HepG2 (cell line): ENCODE results near the gene STK4. TPM values are rescaled to one million over a fixed set of nuclear protein-coding genes. Genes with fewer than 3 reads are reported as not detected.

Experiments used
- FOXA1 ChIP-seq, 2 experiments: fragments of 450-650 bp in 1 of 2; sonication (generic) in 1 of 2; formaldehyde crosslinking in 1 of 2; IDR thresholded peaks; 2 replicates each; pipeline versions ENCODE4 v1.4.0 to v1.6.1; 2016 to 2020; ENCODE audit warnings: missing genetic modification reagents in 1 of 2
- GTF2F1 ChIP-seq: fragments of 150-350 bp; IDR thresholded peaks from 2 replicates; pipeline ENCODE4 v1.6.1; 2014; ENCODE audit warnings: low read length
- MLXIP ChIP-seq: sonication (generic); formaldehyde crosslinking; IDR thresholded peaks from 2 replicates; pipeline ENCODE4 v1.9.0; 2021; ENCODE audit warnings: missing genetic modification reagents, borderline replicate concordance
- RBFOX2 ChIP-seq: fragments of 200-400 bp; formaldehyde crosslinking; IDR thresholded peaks from 2 replicates; pipeline ENCODE4 v1.6.1; 2017; ENCODE audit warnings: low read depth, mild to moderate bottlenecking, low read length
- STAG1 ChIP-seq: sonication (generic); formaldehyde crosslinking; IDR thresholded peaks from 2 replicates; pipeline ENCODE4 v1.4.0; 2020; ENCODE audit warnings: missing genetic modification reagents
- TERF1 ChIP-seq: sonication (generic); formaldehyde crosslinking; IDR thresholded peaks from 2 replicates; pipeline ENCODE4 v1.8.0; 2022; ENCODE audit warnings: mild to moderate bottlenecking, missing genetic modification reagents, moderate library complexity
- ZHX1 ChIP-seq: sonication (generic); formaldehyde crosslinking; IDR thresholded peaks from 2 replicates; pipeline ENCODE4 v1.8.1; 2022; ENCODE audit warnings: low read depth, mild to moderate bottlenecking, missing genetic modification reagents
- polyA plus RNA-seq, 8 experiments: library from polyadenylated mRNA; depleted of rRNA in 3 of 8; stranded (reverse) in 7 of 8; unstranded in 1 of 8; fragments of >200 nt; fragmentation: Illumina TruSeq in 4 of 8; extraction: Trizol in 4 of 8; gene quantifications; 2 replicates each; pipeline versions ENCODE4 v1.2.1 to v1.2.3, GENCODE V29; 2011 to 2016; ENCODE audit warnings: low read depth in 4 of 8, missing spikeins in 1 of 8, mixed read lengths in 1 of 8; ENCODE audit not compliant: insufficient read depth in 1 of 8
- total RNA-seq, 5 experiments: library from RNA; depleted of rRNA; stranded (reverse); fragments of >200 nt; fragmentation: Illumina TruSeq; extraction: Trizol; gene quantifications; 2 replicates each; pipeline ENCODE4 v1.2.3, GENCODE V29; 2016; ENCODE audit warnings: low read depth in 1 of 5

Gene STK4
- total and polyA plus RNA-seq, 2 of the 13 experiments (the other 11 are each of a cell fraction or from before 2014, with no cell fraction given): 25.6 to 38.3 TPM

GRCh38 chr20:45029884-45030283 lies 63.6 kb downstream of the STK4 start (continued):
- TF ChIP-seq MLXIP (CRISPR knock-in tag): no peak
- TF ChIP-seq RBFOX2: no peak
- TF ChIP-seq TERF1: no peak
- no peak for TF ChIP-seq ZHX1 (CRISPR knock-in tag)
- TF ChIP-seq FOXA1 (IDR thresholded peaks at IDR 0.05): no peak
- no peak for TF ChIP-seq FOXA1 (CRISPR knock-in tag; IDR thresholded peaks at IDR 0.05)
- no peak for TF ChIP-seq GTF2F1
- TF ChIP-seq STAG1 (CRISPR knock-in tag): no peak
- TF ChIP-seq, all 625 proteins: peak for 0
